ENCODE measurements around the gene ANTXR2. TPM values are rescaled to one million over a fixed set of nuclear protein-coding genes. Genes with fewer than 3 reads are reported as not detected.

Gene ANTXR2
- total RNA-seq, 1 donor from 2014 or later = 14.4 TPM

GRCh38 chr4:79934660-79935059 lies 138.4 kb downstream of the ANTXR2 start:
- no peak for TF ChIP-seq CTCF (conservative IDR thresholded peaks at IDR 0.05; ENCODE audit: low read depth, low read length)
- no peak overlapping the region for H3K4me3 ChIP-seq (ENCODE audit: low read depth, low read length)
- DNase-seq (ENCODE audit: low read depth) = no peak

- no peak for DNase-seq (ENCODE audit: low read depth)
- no peak for TF ChIP-seq CTCF (conservative IDR thresholded peaks at IDR 0.05; ENCODE audit: low read depth, low read length)
- H3K4me3 ChIP-seq (ENCODE audit: low read depth, low read length) = no peak overlapping the region
Observed at GRCh38 chr4:79927931-79928330, 145.1 kb downstream of the ANTXR2 start.

GRCh38 chr4:79923281-79923680 lies 149.7 kb downstream of the ANTXR2 start:
- DNase-seq (ENCODE audit: low read depth) = no peak
- TF ChIP-seq CTCF (conservative IDR thresholded peaks at IDR 0.05; ENCODE audit: low read depth, low read length) = no peak
- H3K4me3 ChIP-seq (ENCODE audit: low read depth, low read length) = no peak overlapping the region

GRCh38 chr4:79922011-79922410 lies 151.0 kb downstream of the ANTXR2 start:
- DNase-seq (ENCODE audit: low read depth) = no peak
- H3K4me3 ChIP-seq (ENCODE audit: low read depth, low read length) = no peak overlapping the region
- no peak for TF ChIP-seq CTCF (conservative IDR thresholded peaks at IDR 0.05; ENCODE audit: low read depth, low read length)

- no peak for DNase-seq (ENCODE audit: low read depth)
- no peak for TF ChIP-seq CTCF (conservative IDR thresholded peaks at IDR 0.05; ENCODE audit: low read depth, low read length)
- no peak overlapping the region for H3K4me3 ChIP-seq (ENCODE audit: low read depth, low read length)
Observed at GRCh38 chr4:79920163-79920853, 152.7 kb downstream of the ANTXR2 start.

- no peak for TF ChIP-seq CTCF (conservative IDR thresholded peaks at IDR 0.05; ENCODE audit: low read depth, low read length)
- no peak for DNase-seq (ENCODE audit: low read depth)
Observed at GRCh38 chr4:79918292-79918691, 154.7 kb downstream of the ANTXR2 start.

GRCh38 chr4:79917246-79917645 lies 155.8 kb downstream of the ANTXR2 start:
- DNase-seq (ENCODE audit: low read depth) = no peak
- TF ChIP-seq CTCF (conservative IDR thresholded peaks at IDR 0.05; ENCODE audit: low read depth, low read length) = peak; percentile 83
- H3K4me3 ChIP-seq (ENCODE audit: low read depth, low read length) = no peak overlapping the region

More at GRCh38 chr4:79918292-79918691, 154.7 kb downstream of the ANTXR2 start:
- H3K4me3 ChIP-seq (ENCODE audit: low read depth, low read length) = no peak overlapping the region

Measured in epithelial cell of proximal tubule (primary cell).